Stimulated activated naive CD8-positive, alpha-beta T cell treated with anti-CD3 and anti-CD28 coated beads, Interleukin-15, amount 100 ng/mL, for 72 hours (primary cell): ENCODE results near the gene HSD17B12.
"Not testable (repeated sequence)": the region's sequence is repeated elsewhere in the genome, so short reads cannot be mapped to it uniquely, and the experiment has no call there.

Experiments
- ATAC-seq: fragments of 150-1000 bp; cut with Tn5 transposase; 2 replicates; pipeline ENCODE4 v1.10.0; 2021; ENCODE audit warnings: mild to moderate bottlenecking, moderate library complexity
- DNase-seq, 2 donors: peaks; one replicate each; pipeline ENCODE4 v3.0.0; 2021 to 2022
- H3K27ac Mint-ChIP-seq, 2 donors: one replicate each; pipeline ENCODE4 v1.8.0; 2022; ENCODE audit warnings: mild to moderate bottlenecking in 2 of 2, mixed read lengths in 2 of 2, moderate library complexity in 2 of 2
- H3K27me3 Mint-ChIP-seq: one replicate; pipeline ENCODE4 v1.8.0; 2022; ENCODE audit warnings: mixed read lengths
- H3K4me1 Mint-ChIP-seq: one replicate; pipeline ENCODE4 v1.8.0; 2022; ENCODE audit warnings: mild to moderate bottlenecking, mixed read lengths
- H3K4me3 Mint-ChIP-seq, 2 donors: one replicate each; pipeline ENCODE4 v1.8.0; 2022; ENCODE audit warnings: mild to moderate bottlenecking in 2 of 2, mixed read lengths in 2 of 2, moderate library complexity in 1 of 2
- H3K9me3 Mint-ChIP-seq, 2 donors: one replicate each; pipeline ENCODE4 v1.8.0; 2022; ENCODE audit warnings: mixed read lengths in 2 of 2

The HSD17B12 gene

GRCh38 chr11:43674560-43674959 is 6.0 kb upstream of the HSD17B12 start:
- no peak for DNase-seq
- no peak overlapping the region for H3K27ac Mint-ChIP-seq
- H3K4me3 Mint-ChIP-seq: no peak overlapping the region
- peaks cover 28% of the 10 kb centered on the region for H3K27me3 Mint-ChIP-seq
- no peak for ATAC-seq
- H3K9me3 Mint-ChIP-seq: peaks cover 0 to 17% of the 10 kb centered on the region in 2 donors
- H3K4me1 Mint-ChIP-seq: no peaks in the 10 kb centered on the region

- Mint-ChIP-seq H3K4me1 (peaks cover 14% of the 10 kb centered on the region), H3K27me3 (peaks cover 28% of the 10 kb centered on the region), H3K27ac (no peak overlapping the region), H3K9me3 (peaks cover 4 to 26% of the 10 kb centered on the region in 2 donors), H3K4me3 (no peak overlapping the region)
- ATAC-seq (no peak), DNase-seq (no peak)
Measured at GRCh38 chr11:43676933-43677332, 3.6 kb upstream of the HSD17B12 start.

GRCh38 chr11:43681401-43681942 is 934 bp downstream of the HSD17B12 start:
- Mint-ChIP-seq H3K4me3 (peak overlapping the region; percentile 94 to 98), H3K27ac (peak overlapping the region; percentile 99), H3K27me3 (peaks cover 12% of the 10 kb centered on the region), H3K9me3 (peaks cover 4 to 26% of the 10 kb centered on the region in 2 donors), H3K4me1 (peaks cover 46% of the 10 kb centered on the region)
- DNase-seq: no peak
- no peak for ATAC-seq

GRCh38 chr11:43682081-43682480 is 1.5 kb downstream of the HSD17B12 start:
- Mint-ChIP-seq H3K9me3 (peaks cover 4 to 26% of the 10 kb centered on the region in 2 donors), H3K27ac (peak overlapping the region in 1 of 2 donors; percentile 77), H3K27me3 (peaks cover 12% of the 10 kb centered on the region), H3K4me1 (peaks cover 47% of the 10 kb centered on the region), H3K4me3 (peak overlapping the region; percentile 94 to 98)
- DNase-seq, ATAC-seq: not testable (repeated sequence)

- H3K27ac Mint-ChIP-seq: no peak overlapping the region
- H3K4me3 Mint-ChIP-seq: no peak overlapping the region
- no peaks in the 10 kb centered on the region for H3K27me3 Mint-ChIP-seq
- no peak for DNase-seq
- H3K9me3 Mint-ChIP-seq: peaks cover under 1 to 2% of the 10 kb centered on the region in 2 donors
- H3K4me1 Mint-ChIP-seq: peaks cover 55% of the 10 kb centered on the region
- no peak for ATAC-seq
Measured at GRCh38 chr11:43685440-43685839, 4.9 kb downstream of the HSD17B12 start.

GRCh38 chr11:43686207-43686606 is 5.7 kb downstream of the HSD17B12 start:
- no peak overlapping the region for H3K27ac Mint-ChIP-seq
- H3K9me3 Mint-ChIP-seq: no peaks in the 10 kb centered on the region
- H3K4me3 Mint-ChIP-seq: no peak overlapping the region
- ATAC-seq: no peak
- no peaks in the 10 kb centered on the region for H3K27me3 Mint-ChIP-seq
- H3K4me1 Mint-ChIP-seq: peaks cover 58% of the 10 kb centered on the region
- DNase-seq: no peak

GRCh38 chr11:43687120-43687791 is 6.7 kb downstream of the HSD17B12 start:
- no peak for ATAC-seq
- no peak for DNase-seq
- no peaks in the 10 kb centered on the region for H3K9me3 Mint-ChIP-seq
- H3K4me1 Mint-ChIP-seq: peaks cover 56% of the 10 kb centered on the region
- no peaks in the 10 kb centered on the region for H3K27me3 Mint-ChIP-seq
- no peak overlapping the region for H3K27ac Mint-ChIP-seq
- H3K4me3 Mint-ChIP-seq: no peak overlapping the region

GRCh38 chr11:43688394-43688793 is 7.9 kb downstream of the HSD17B12 start:
- ATAC-seq: no peak
- H3K27me3 Mint-ChIP-seq: no peaks in the 10 kb centered on the region
- H3K4me3 Mint-ChIP-seq: no peak overlapping the region
- H3K27ac Mint-ChIP-seq: no peak overlapping the region
- peaks cover 52% of the 10 kb centered on the region for H3K4me1 Mint-ChIP-seq
- no peak for DNase-seq
- no peaks in the 10 kb centered on the region for H3K9me3 Mint-ChIP-seq

GRCh38 chr11:43689167-43689566 is 8.6 kb downstream of the HSD17B12 start:
- DNase-seq (no peak), ATAC-seq (no peak)
- Mint-ChIP-seq H3K9me3 (no peaks in the 10 kb centered on the region), H3K27me3 (no peaks in the 10 kb centered on the region), H3K27ac (no peak overlapping the region), H3K4me3 (no peak overlapping the region), H3K4me1 (peaks cover 48% of the 10 kb centered on the region)

GRCh38 chr11:43690929-43691725 is 10.6 kb downstream of the HSD17B12 start:
- DNase-seq: no peak
- no peak for ATAC-seq
- Mint-ChIP-seq H3K9me3 (no peaks in the 10 kb centered on the region), H3K4me3 (no peak overlapping the region), H3K27ac (no peak overlapping the region), H3K27me3 (no peaks in the 10 kb centered on the region), H3K4me1 (peaks cover 35% of the 10 kb centered on the region)

GRCh38 chr11:43691806-43692205 is 11.3 kb downstream of the HSD17B12 start:
- ATAC-seq (no peak), DNase-seq (no peak)
- Mint-ChIP-seq H3K4me3 (no peak overlapping the region), H3K27me3 (no peaks in the 10 kb centered on the region), H3K4me1 (peaks cover 33% of the 10 kb centered on the region), H3K27ac (no peak overlapping the region), H3K9me3 (no peaks in the 10 kb centered on the region)

- Mint-ChIP-seq H3K27me3 (no peaks in the 10 kb centered on the region), H3K4me1 (peaks cover 33% of the 10 kb centered on the region), H3K27ac (no peak overlapping the region), H3K4me3 (no peak overlapping the region), H3K9me3 (no peaks in the 10 kb centered on the region)
- no peak for DNase-seq
- no peak for ATAC-seq
Measured at GRCh38 chr11:43693069-43693468, 12.5 kb downstream of the HSD17B12 start.

- ATAC-seq (no peak), DNase-seq (no peak)
- no peaks in the 10 kb centered on the region for H3K9me3 Mint-ChIP-seq
- H3K27ac Mint-ChIP-seq: no peak overlapping the region
- H3K4me1 Mint-ChIP-seq: peaks cover 33% of the 10 kb centered on the region
- H3K4me3 Mint-ChIP-seq: no peak overlapping the region
- H3K27me3 Mint-ChIP-seq: no peaks in the 10 kb centered on the region
Measured at GRCh38 chr11:43693731-43694130, 13.2 kb downstream of the HSD17B12 start.

- H3K27ac Mint-ChIP-seq: no peak overlapping the region
- H3K4me3 Mint-ChIP-seq: no peak overlapping the region
- H3K9me3 Mint-ChIP-seq: no peaks in the 10 kb centered on the region
- DNase-seq (no peak), ATAC-seq (no peak)
- H3K27me3 Mint-ChIP-seq: no peaks in the 10 kb centered on the region
- peaks cover 33% of the 10 kb centered on the region for H3K4me1 Mint-ChIP-seq
Measured at GRCh38 chr11:43694477-43694876, 13.9 kb downstream of the HSD17B12 start.

- no peak overlapping the region for H3K4me3 Mint-ChIP-seq
- ATAC-seq: no peak
- H3K27ac Mint-ChIP-seq: no peak overlapping the region
- DNase-seq: no peak
- peaks cover 12% of the 10 kb centered on the region for H3K4me1 Mint-ChIP-seq
- no peaks in the 10 kb centered on the region for H3K27me3 Mint-ChIP-seq
- H3K9me3 Mint-ChIP-seq: peaks cover 12 to 18% of the 10 kb centered on the region in 2 donors
Measured at GRCh38 chr11:43697679-43698078, 17.1 kb downstream of the HSD17B12 start.

- Mint-ChIP-seq H3K4me3 (no peak overlapping the region), H3K27me3 (no peaks in the 10 kb centered on the region), H3K27ac (no peak overlapping the region), H3K4me1 (peaks cover 11% of the 10 kb centered on the region), H3K9me3 (peaks cover 16 to 18% of the 10 kb centered on the region in 2 donors)
- no peak for DNase-seq
- no peak for ATAC-seq
Measured at GRCh38 chr11:43699870-43700269, 19.3 kb downstream of the HSD17B12 start.
